WTC11 (cell line): ENCODE data around the gene TMEM214. TPM values are rescaled to one million over a fixed set of nuclear protein-coding genes. Genes with fewer than 3 reads are reported as not detected.

Experiments used
- ATAC-seq: fragments of 200-7000 bp; cut with Tn5 transposase; 2 replicates; pipeline ENCODE4 v1.10.0; 2021; ENCODE audit warnings: mild to moderate bottlenecking, moderate library complexity
- CTCF ChIA-PET: fragments of 300-600 bp; sonication (Branson Sonifier 250); formaldehyde crosslinking; loops from one replicate; lab custom pipeline; 2021; ENCODE audit warnings: antibody characterized with exemption; lab: Charles Lee
- POLR2A ChIA-PET: fragments of 350-600 bp; sonication (Branson Sonifier 250); formaldehyde crosslinking; loops from one replicate; lab custom pipeline; 2021; ENCODE audit warnings: antibody characterized with exemption; lab: Charles Lee
- DNase-seq: peaks from one replicate; pipeline ENCODE4 v3.0.0; 2021; ENCODE audit warnings: low spot score
- H3K27ac Mint-ChIP-seq: 2 replicates; pipeline ENCODE4 v1.8.0; 2021; ENCODE audit warnings: mixed read lengths
- H3K27me3 Mint-ChIP-seq: 2 replicates; pipeline ENCODE4 v1.8.0; 2021; ENCODE audit warnings: low read depth, mild to moderate bottlenecking, moderate library complexity, mixed read lengths
- H3K36me3 Mint-ChIP-seq: 2 replicates; pipeline ENCODE4 v1.8.0; 2021; ENCODE audit warnings: mixed read lengths
- H3K4me1 Mint-ChIP-seq: 2 replicates; pipeline ENCODE4 v1.8.0; 2022; ENCODE audit warnings: mixed read lengths
- H3K4me3 Mint-ChIP-seq: 2 replicates; pipeline ENCODE4 v1.8.0; 2021; ENCODE audit warnings: mild to moderate bottlenecking, moderate library complexity, mixed read lengths
- H3K9me3 Mint-ChIP-seq: 2 replicates; pipeline ENCODE4 v1.8.0; 2021; ENCODE audit warnings: mixed read lengths
- ATF1 ChIP-seq: sonication (generic); formaldehyde crosslinking; IDR thresholded peaks from 2 replicates; pipeline ENCODE4 v1.8.1; 2023; ENCODE audit warnings: mild to moderate bottlenecking, moderate library complexity, missing genetic modification reagents
- ATF2 ChIP-seq: sonication (generic); formaldehyde crosslinking; IDR thresholded peaks from 2 replicates; pipeline ENCODE4 v1.8.1; 2022; ENCODE audit warnings: low read depth, missing genetic modification reagents, borderline replicate concordance
- ATF6 ChIP-seq: sonication (generic); formaldehyde crosslinking; IDR thresholded peaks from 2 replicates; pipeline ENCODE4 v1.8.1; 2023; ENCODE audit warnings: mild to moderate bottlenecking, missing genetic modification reagents
- CBFB ChIP-seq: sonication (generic); formaldehyde crosslinking; IDR thresholded peaks from 2 replicates; pipeline ENCODE4 v1.8.1; 2022; ENCODE audit warnings: mild to moderate bottlenecking, low read depth, missing genetic modification reagents
- CDX4 ChIP-seq: fragments of 250-450 bp; sonication (Bioruptor Pico); IDR thresholded peaks from 2 replicates; pipeline ENCODE4 v1.9.0; 2021; ENCODE audit warnings: moderate library complexity, mild to moderate bottlenecking, inconsistent platforms, borderline replicate concordance
- CREB1 ChIP-seq: sonication (generic); formaldehyde crosslinking; IDR thresholded peaks from 2 replicates; pipeline ENCODE4 v1.8.0; 2023; ENCODE audit warnings: mild to moderate bottlenecking, missing genetic modification reagents
- CTCF ChIP-seq: fragments of 200-600 bp; IDR thresholded peaks from 2 replicates; pipeline ENCODE4 v1.8.0; 2022; ENCODE audit warnings: antibody characterized with exemption
- E2F1 ChIP-seq: sonication (generic); formaldehyde crosslinking; IDR thresholded peaks from 2 replicates; pipeline ENCODE4 v1.8.0; 2022; ENCODE audit warnings: mild to moderate bottlenecking, missing genetic modification reagents
- ESRRA ChIP-seq: sonication (generic); formaldehyde crosslinking; IDR thresholded peaks from 2 replicates; pipeline ENCODE4 v1.8.1; 2022; ENCODE audit warnings: mild to moderate bottlenecking, missing genetic modification reagents, borderline replicate concordance
- ETV6 ChIP-seq: sonication (generic); formaldehyde crosslinking; IDR thresholded peaks from 2 replicates; pipeline ENCODE4 v1.8.1; 2022; ENCODE audit warnings: mild to moderate bottlenecking, missing genetic modification reagents
- FOXJ3 ChIP-seq: sonication (generic); formaldehyde crosslinking; IDR thresholded peaks from 2 replicates; pipeline ENCODE4 v1.9.0; 2021; ENCODE audit warnings: missing genetic modification reagents, mild to moderate bottlenecking, borderline replicate concordance
- HMGA2 ChIP-seq: fragments of 250-450 bp; sonication (Bioruptor Pico); IDR thresholded peaks from 2 replicates; pipeline ENCODE4 v1.4.0; 2021; ENCODE audit warnings: mild to moderate bottlenecking, moderate library complexity
- IRF1 ChIP-seq: sonication (generic); formaldehyde crosslinking; IDR thresholded peaks from 2 replicates; pipeline ENCODE4 v1.8.0; 2023; ENCODE audit warnings: missing genetic modification reagents
- MLX ChIP-seq: sonication (generic); formaldehyde crosslinking; IDR thresholded peaks from 2 replicates; pipeline ENCODE4 v1.8.1; 2023; ENCODE audit warnings: mild to moderate bottlenecking, missing genetic modification reagents, moderate library complexity
- NFE2L1 ChIP-seq: sonication (generic); formaldehyde crosslinking; IDR thresholded peaks from 2 replicates; pipeline ENCODE4 v1.8.1; 2023; ENCODE audit warnings: missing genetic modification reagents
- NR1H2 ChIP-seq: sonication (generic); formaldehyde crosslinking; IDR thresholded peaks from 2 replicates; pipeline ENCODE4 v1.9.0; 2021; ENCODE audit warnings: mild to moderate bottlenecking, moderate library complexity, missing genetic modification reagents
- RORB ChIP-seq: fragments of 250-450 bp; sonication (Bioruptor Pico); IDR thresholded peaks from 2 replicates; pipeline ENCODE4 v1.9.0; 2021; ENCODE audit warnings: mild to moderate bottlenecking
- ZBTB21 ChIP-seq: sonication (generic); formaldehyde crosslinking; IDR thresholded peaks from 2 replicates; pipeline ENCODE4 v1.8.1; 2023; ENCODE audit warnings: mild to moderate bottlenecking, missing genetic modification reagents, borderline replicate concordance
- ZNF317 ChIP-seq: sonication (generic); formaldehyde crosslinking; IDR thresholded peaks from 2 replicates; pipeline ENCODE4 v1.8.1; 2023; ENCODE audit warnings: low read depth, mild to moderate bottlenecking, moderate library complexity, missing genetic modification reagents, borderline replicate concordance
- ZNF425 ChIP-seq: fragments of 250-450 bp; sonication (Bioruptor Pico); conservative IDR thresholded peaks from 2 replicates; pipeline ENCODE4 v1.9.0; 2021; ENCODE audit warnings: mild to moderate bottlenecking
- ZNF671 ChIP-seq: fragments of 250-450 bp; sonication (Bioruptor Pico); IDR thresholded peaks from 2 replicates; pipeline ENCODE4 v1.8.0; 2021; ENCODE audit warnings: mild to moderate bottlenecking
- total RNA-seq: library from RNA; stranded (reverse); gene quantifications from 3 replicates; pipeline ENCODE4 v1.2.3, GENCODE V29; 2021

The TMEM214 gene
- total RNA-seq, 1 experiment from 2014 or later = 57.1 TPM

GRCh38 chr2:27054721-27055120 is 22.0 kb downstream of the TMEM214 start:
- TF ChIP-seq ATF1 (no peak), RORB (CRISPR knock-in tag) (no peak), ATF2 (CRISPR knock-in tag) (no peak), NFE2L1 (CRISPR knock-in tag) (no peak), HMGA2 (CRISPR knock-in tag) (no peak), ZNF425 (CRISPR knock-in tag) (no peak), CDX4 (CRISPR knock-in tag) (no peak), MLX (CRISPR knock-in tag) (no peak), E2F1 (CRISPR knock-in tag) (no peak), ATF6 (no peak), ZNF671 (CRISPR knock-in tag) (no peak), FOXJ3 (no peak), CTCF (no peak)
- TF ChIP-seq, all 79 proteins: peak for 0
- H3K4me3 Mint-ChIP-seq = no peak overlapping the region
- DNase-seq = no peak
- CTCF ChIA-PET = interaction anchor here (1.6 to 1.9 kb wide), 2 partner anchors 26 to 30 kb away, joined by 4 to 5 read pairs; no protein-coding TSS in a partner anchor
- peaks cover 6% of the 10 kb centered on the region for H3K27me3 Mint-ChIP-seq
- ATAC-seq = no peak
- peaks cover 26% of the 10 kb centered on the region for H3K36me3 Mint-ChIP-seq
- POLR2A ChIA-PET = no interaction called here
- H3K27ac Mint-ChIP-seq = no peak overlapping the region
- H3K4me1 Mint-ChIP-seq = peaks cover 5% of the 10 kb centered on the region
- H3K9me3 Mint-ChIP-seq = no peaks in the 10 kb centered on the region

GRCh38 chr2:27057184-27057583 is 24.4 kb downstream of the TMEM214 start:
- no peaks in the 10 kb centered on the region for H3K27me3 Mint-ChIP-seq
- H3K4me1 Mint-ChIP-seq = peaks cover 3% of the 10 kb centered on the region
- no peak overlapping the region for H3K27ac Mint-ChIP-seq
- POLR2A ChIA-PET = no interaction called here
- no peak for DNase-seq
- H3K9me3 Mint-ChIP-seq = no peaks in the 10 kb centered on the region
- H3K4me3 Mint-ChIP-seq = no peak overlapping the region
- peaks cover 29% of the 10 kb centered on the region for H3K36me3 Mint-ChIP-seq
- ATAC-seq = no peak
- CTCF ChIA-PET = no interaction called here
- no peak for TF ChIP-seq ZNF671 (CRISPR knock-in tag)
- TF ChIP-seq ESRRA = no peak
- TF ChIP-seq ZBTB21 (CRISPR knock-in tag) = no peak
- no peak for TF ChIP-seq ATF6
- TF ChIP-seq IRF1 (CRISPR knock-in tag) = no peak
- TF ChIP-seq ZNF317 (CRISPR knock-in tag) = no peak
- TF ChIP-seq NR1H2 (CRISPR knock-in tag) = no peak
- TF ChIP-seq ETV6 (CRISPR knock-in tag) = no peak
- TF ChIP-seq CREB1 (CRISPR knock-in tag) = no peak
- no peak for TF ChIP-seq ATF1
- no peak for TF ChIP-seq CBFB (CRISPR knock-in tag)
